ENCODE results near the gene SLC10A7. TPM values are rescaled to one million over a fixed set of nuclear protein-coding genes. Genes with fewer than 3 reads are reported as not detected.

The SLC10A7 gene
- total and polyA plus RNA-seq, 2 of the 4 experiments (the other 2 are of a cell fraction) = 5.2 to 8.4 TPM

- Histone ChIP-seq H3K23ac (ENCODE audit: low read depth, low read length) (no peak overlapping the region), H4K8ac (ENCODE audit: low read depth in 2 of 2, low read length in 2 of 2) (no peak overlapping the region), H2AK9ac (replicated peaks; ENCODE audit: low read depth, low read length, poor library complexity) (no peak overlapping the region), H4K5ac (ENCODE audit: low read depth, low read length) (no peak overlapping the region), H4K20me1 (ENCODE audit: insufficient read depth, low read length) (no peaks in the 10 kb centered on the region), H3K4me1 (ENCODE audit: control insufficient read depth, insufficient read depth, low read length) (peaks cover 3% of the 10 kb centered on the region), H2AK5ac (ENCODE audit: low read depth, low read length) (no peak overlapping the region), H3K14ac (replicated peaks; ENCODE audit: low read depth, low read length) (no peak overlapping the region), H3K4me3 (ENCODE audit: insufficient read depth, low read depth, low read length) (no peak overlapping the region), H2BK120ac (ENCODE audit: low read depth, low read length) (no peak overlapping the region), H3K4me2 (ENCODE audit: low read depth, low read length) (no peak overlapping the region), H4K91ac (ENCODE audit: insufficient read depth, low read depth, low read length) (no peak overlapping the region), H2BK5ac (ENCODE audit: low read depth, low read length, poor library complexity, severe bottlenecking) (no peak overlapping the region), H3K27me3 (ENCODE audit: control insufficient read depth, insufficient read depth, low read length) (no peaks in the 10 kb centered on the region), H3K36me3 (ENCODE audit: control insufficient read depth, insufficient read depth, low read length) (no peaks in the 10 kb centered on the region), H2AFZ (replicated peaks; ENCODE audit: low read length, poor library complexity) (no peak overlapping the region), H3K9me1 (ENCODE audit: insufficient read depth, low read length) (no peaks in the 10 kb centered on the region), H3K18ac (ENCODE audit: low read depth, low read length) (no peak overlapping the region), H3K27ac (ENCODE audit: insufficient read depth, low read length) (no peak overlapping the region), H3K56ac (ENCODE audit: extremely low read depth, insufficient read depth, low read length) (no peak overlapping the region), H3K4ac (ENCODE audit: low read depth, low read length) (no peak overlapping the region), H2BK15ac (ENCODE audit: low read depth, low read length) (no peak overlapping the region), H3K79me1 (ENCODE audit: low read depth in 1 of 2, low read length in 2 of 2) (peaks cover 0 to 5% of the 10 kb centered on the region in 2 experiments; a peak in 2 of 4 replicates), H3K9me3 (ENCODE audit: control insufficient read depth, insufficient read depth, low read length) (no peaks in the 10 kb centered on the region), H2BK20ac (ENCODE audit: low read depth, low read length) (no peak overlapping the region), H3K9ac (ENCODE audit: low read depth, low read length) (no peak overlapping the region)
- dilution Hi-C loops (cut with HindIII; ENCODE audit: low sequenced_read_pairs, unreplicated experiment) (no loop called here), in situ Hi-C loops (cut with MboI; ENCODE audit: low sequenced_read_pairs) (no loop called here), intact Hi-C loops (cut with micrococcal nuclease) (no loop called here)
- POLR2A ChIA-PET (ENCODE audit: unreplicated experiment) = no interaction called here
- peak; percentile 32; the same call in 1 of the 2 replicates for ATAC-seq (ENCODE audit: low read depth)
- DNase-seq = peak; percentile 31
- BruUV-seq (replicated peaks) = no TSS peak
- WGBS, 2 experiments (ENCODE audit: extremely low coverage in 2 of 2, insufficient read length in 1 of 2) = no CpG with 5 or more reads among the region's 2 CpGs
- no peak for TF ChIP-seq MAZ (IDR thresholded peaks at IDR 0.05; ENCODE audit: borderline replicate concordance, low read depth, low read length)
- no peak for TF ChIP-seq CHD1 (IDR thresholded peaks at IDR 0.05; ENCODE audit: low read depth, low read length)
- TF ChIP-seq USF2 (IDR thresholded peaks at IDR 0.05; ENCODE audit: low read depth, low read length) = no peak
- no peak for TF ChIP-seq ELK1 (IDR thresholded peaks at IDR 0.05; ENCODE audit: borderline replicate concordance, low read depth, low read length)
- no peak for TF ChIP-seq CEBPB (IDR thresholded peaks at IDR 0.05; ENCODE audit: low read depth, low read length)
- TF ChIP-seq RAD21 (IDR thresholded peaks at IDR 0.05; ENCODE audit: low read length) = no peak
- CTCF ChIA-PET = interaction anchor here (0.7 to 1.0 kb wide), 2 partner anchors 10 to 15 kb away, joined by 3 to 5 read pairs; no protein-coding TSS in a partner anchor
Observed at GRCh38 chr4:146379744-146380143, 142.0 kb downstream of the SLC10A7 start.
